Breast epithelium (tissue), 3 donors: ENCODE data around the gene CEP128.

ENCODE experiments used
- CTCF ChIP-seq, 3 donors: fragments of 450-650 bp; IDR thresholded peaks; one replicate each; pipeline ENCODE4 v1.5.1; 2016 to 2017; ENCODE audit warnings: antibody characterized with exemption in 3 of 3, mild to moderate bottlenecking in 3 of 3, moderate library complexity in 3 of 3
- POLR2A ChIP-seq: fragments of 450-650 bp; IDR thresholded peaks from one replicate; pipeline ENCODE4 v1.6.1; 2016; ENCODE audit warnings: antibody characterized with exemption, mild to moderate bottlenecking, moderate library complexity
- POLR2AphosphoS5 ChIP-seq, 3 donors: sonication (generic); formaldehyde crosslinking; IDR thresholded peaks; one replicate each; pipeline ENCODE4 v1.6.1; 2017; ENCODE audit warnings: antibody characterized with exemption in 3 of 3

DNA sequence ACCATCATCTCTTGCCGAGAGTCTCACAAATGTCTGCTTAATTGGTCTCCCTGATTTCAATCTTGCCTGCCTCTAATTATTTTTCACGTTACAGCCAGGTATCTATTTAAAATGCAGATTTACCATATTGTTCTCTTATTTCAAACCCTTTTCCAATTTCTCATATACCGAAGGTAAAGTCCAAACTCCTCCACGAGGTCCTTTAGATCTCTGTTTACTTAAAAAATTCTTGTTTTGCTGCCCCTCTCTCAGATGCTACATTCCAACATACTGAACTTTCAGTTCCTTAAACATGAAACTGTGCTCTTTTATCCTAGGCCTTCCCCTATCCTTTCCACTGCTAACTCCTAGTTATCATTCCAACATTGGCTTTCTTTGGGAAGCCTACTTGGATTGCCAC, 363.9 kb downstream of the CEP128 start:
- TF ChIP-seq CTCF (IDR thresholded peaks at IDR 0.05): no peak
- no peak for TF ChIP-seq POLR2A
- TF ChIP-seq POLR2AphosphoS5 (IDR thresholded peaks at IDR 0.05): no peak
